Activated T-cell treated with anti-CD3 and anti-CD28 coated beads, Interleukin-2, amount 50 U/mL, for 24 hours (primary cell): ENCODE data around the gene ADCY7.

ENCODE experiments used
- DNase-seq: peaks from one replicate; pipeline ENCODE4 v3.0.0-alpha.2; 2020
- H3K27ac Mint-ChIP-seq: 2 replicates; pipeline ENCODE4 v1.8.0; 2020; ENCODE audit warnings: mild to moderate bottlenecking, mixed read lengths
- H3K27me3 Mint-ChIP-seq: 2 replicates; pipeline ENCODE4 v1.8.0; 2020; ENCODE audit warnings: mixed read lengths
- H3K36me3 Mint-ChIP-seq: 2 replicates; pipeline ENCODE4 v1.8.0; 2020; ENCODE audit warnings: low read depth, mixed read lengths
- H3K4me1 Mint-ChIP-seq: 2 replicates; pipeline ENCODE4 v1.8.0; 2020; ENCODE audit warnings: low read depth, mixed read lengths
- H3K4me3 Mint-ChIP-seq: 2 replicates; pipeline ENCODE4 v1.8.0; 2020; ENCODE audit warnings: mild to moderate bottlenecking, moderate library complexity, mixed read lengths
- H3K9me3 Mint-ChIP-seq: 2 replicates; pipeline ENCODE4 v1.8.0; 2020; ENCODE audit warnings: mixed read lengths

ADCY7 gene

GRCh38 chr16:50291719-50292565, 25.6 kb downstream of the ADCY7 start:
- DNase-seq, result no peak
- Mint-ChIP-seq H3K4me1 (peaks cover 10% of the 10 kb centered on the region), H3K36me3 (peaks cover 88% of the 10 kb centered on the region), H3K4me3 (no peak overlapping the region), H3K27me3 (no peaks in the 10 kb centered on the region), H3K9me3 (no peaks in the 10 kb centered on the region), H3K27ac (peak overlapping the region; percentile 79)

- H3K27ac Mint-ChIP-seq, result peak overlapping the region; percentile 64
- no peak overlapping the region for H3K4me3 Mint-ChIP-seq
- H3K4me1 Mint-ChIP-seq, result peaks cover 10% of the 10 kb centered on the region
- no peak for DNase-seq
- H3K9me3 Mint-ChIP-seq, result no peaks in the 10 kb centered on the region
- no peaks in the 10 kb centered on the region for H3K27me3 Mint-ChIP-seq
- peaks cover 92% of the 10 kb centered on the region for H3K36me3 Mint-ChIP-seq
Observed at GRCh38 chr16:50292566-50292948, 26.2 kb downstream of the ADCY7 start.

GRCh38 chr16:50293041-50293783, 26.9 kb downstream of the ADCY7 start:
- DNase-seq, result no peak
- Mint-ChIP-seq H3K27ac (peak overlapping the region; percentile 64), H3K4me1 (peaks cover 8% of the 10 kb centered on the region), H3K4me3 (no peak overlapping the region), H3K36me3 (peaks cover 90% of the 10 kb centered on the region), H3K9me3 (no peaks in the 10 kb centered on the region), H3K27me3 (no peaks in the 10 kb centered on the region)

DNA sequence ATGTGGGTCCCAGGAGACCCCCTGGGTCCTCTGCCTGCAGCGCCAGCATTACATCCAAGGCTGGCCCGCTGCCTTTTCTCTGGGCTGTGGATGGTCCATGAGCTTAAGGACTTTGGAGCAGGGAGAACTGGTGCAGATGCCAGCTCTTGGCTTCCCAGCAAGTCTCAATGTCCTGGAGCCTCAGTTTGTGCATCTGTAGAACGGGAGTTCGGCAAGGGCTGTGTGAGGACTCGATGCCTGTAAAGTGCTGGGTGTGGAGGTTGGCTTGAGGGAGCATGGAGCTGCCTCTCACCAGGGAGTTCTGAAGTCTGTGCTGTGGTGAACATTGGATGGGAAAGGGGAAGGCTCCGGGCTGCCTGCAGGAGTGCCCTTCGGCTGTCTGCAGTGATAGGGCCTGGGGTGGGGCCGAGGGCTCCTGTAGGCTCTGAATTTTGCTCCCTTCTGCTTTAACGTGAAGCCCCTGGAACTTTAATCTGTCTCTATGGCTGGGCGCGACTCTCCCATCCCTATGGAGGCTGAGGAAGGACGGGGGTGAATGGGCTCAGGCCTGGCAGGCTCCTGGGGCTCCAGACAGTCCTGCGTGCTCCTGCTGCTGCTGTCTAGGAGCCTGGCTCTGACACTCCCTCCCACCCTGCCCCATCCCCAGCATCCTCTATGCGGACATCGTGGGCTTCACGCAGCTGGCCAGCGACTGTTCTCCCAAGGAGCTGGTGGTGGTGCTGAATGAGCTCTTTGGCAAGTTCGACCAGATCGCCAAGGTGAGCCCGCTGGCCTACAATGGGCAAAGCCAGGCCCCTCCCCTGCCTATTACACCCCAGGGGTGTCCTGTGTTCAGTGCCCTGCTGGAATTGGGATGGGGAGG, 27.9 kb downstream of the ADCY7 start:
- no peak for DNase-seq
- Mint-ChIP-seq H3K27me3 (no peaks in the 10 kb centered on the region), H3K4me3 (no peak overlapping the region), H3K36me3 (peaks cover 86% of the 10 kb centered on the region), H3K9me3 (no peaks in the 10 kb centered on the region), H3K4me1 (peaks cover 3% of the 10 kb centered on the region), H3K27ac (peak overlapping the region; percentile 18)

- H3K27ac Mint-ChIP-seq, result no peak overlapping the region
- peaks cover 84% of the 10 kb centered on the region for H3K36me3 Mint-ChIP-seq
- no peaks in the 10 kb centered on the region for H3K9me3 Mint-ChIP-seq
- no peaks in the 10 kb centered on the region for H3K27me3 Mint-ChIP-seq
- H3K4me1 Mint-ChIP-seq, result peaks cover 2% of the 10 kb centered on the region
- no peak for DNase-seq
- H3K4me3 Mint-ChIP-seq, result no peak overlapping the region
Observed at GRCh38 chr16:50294955-50295354, 28.6 kb downstream of the ADCY7 start.

DNA sequence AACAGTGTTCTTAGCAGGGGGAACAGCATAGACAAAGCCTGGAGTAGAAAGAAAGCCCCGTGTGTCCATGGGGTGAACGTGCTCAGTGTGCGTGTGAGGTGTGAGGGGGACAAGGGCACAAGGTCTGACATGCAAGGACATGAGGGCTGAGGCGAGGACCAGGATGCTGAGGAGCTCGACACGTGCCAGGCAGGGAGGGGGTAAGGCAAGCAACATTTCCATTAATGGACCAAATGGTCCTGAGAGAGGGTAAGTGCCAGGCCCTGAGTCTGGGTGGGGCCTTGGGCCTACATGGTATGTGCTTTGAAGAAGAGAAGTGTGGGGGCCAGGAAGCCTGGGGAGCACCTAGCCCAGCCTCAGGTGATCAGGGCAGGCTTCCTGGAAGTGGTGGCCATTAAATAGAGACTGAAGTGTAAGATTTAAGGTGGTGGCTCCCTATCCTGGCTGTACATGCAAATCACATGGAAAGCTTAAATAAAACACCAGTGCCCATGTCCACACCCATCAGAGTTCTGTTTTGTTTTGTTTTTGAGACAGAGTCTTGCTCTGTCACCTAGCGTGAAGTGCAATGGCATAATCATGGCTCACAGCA, 29.3 kb downstream of the ADCY7 start:
- DNase-seq, result no peak
- H3K9me3 Mint-ChIP-seq, result no peaks in the 10 kb centered on the region
- H3K4me3 Mint-ChIP-seq, result no peak overlapping the region
- no peaks in the 10 kb centered on the region for H3K27me3 Mint-ChIP-seq
- peak overlapping the region; percentile 84 for H3K27ac Mint-ChIP-seq
- no peaks in the 10 kb centered on the region for H3K4me1 Mint-ChIP-seq
- peaks cover 82% of the 10 kb centered on the region for H3K36me3 Mint-ChIP-seq

DNA sequence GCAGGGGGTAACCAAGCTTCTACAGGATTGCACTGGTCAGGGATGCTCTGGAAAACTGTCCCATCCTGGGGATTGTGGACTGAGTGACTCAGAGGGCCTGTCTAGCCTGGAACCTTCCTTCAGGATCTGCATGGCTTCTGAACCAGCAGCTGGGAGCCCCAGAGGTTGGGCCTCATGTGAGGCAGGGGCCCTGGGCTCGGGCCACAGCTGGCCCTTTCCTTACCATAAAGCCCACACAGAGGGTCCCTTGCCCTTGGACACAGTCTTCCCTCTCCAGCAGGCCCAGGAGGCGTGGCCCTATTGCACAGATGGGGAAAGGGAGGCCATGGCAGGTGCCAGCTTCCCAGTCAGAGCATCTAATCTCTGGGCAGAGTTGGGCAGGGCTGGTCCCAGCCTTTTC, 30.5 kb downstream of the ADCY7 start:
- H3K36me3 Mint-ChIP-seq, result peaks cover 85% of the 10 kb centered on the region
- no peaks in the 10 kb centered on the region for H3K9me3 Mint-ChIP-seq
- no peaks in the 10 kb centered on the region for H3K27me3 Mint-ChIP-seq
- H3K27ac Mint-ChIP-seq, result no peak overlapping the region
- DNase-seq, result no peak
- no peaks in the 10 kb centered on the region for H3K4me1 Mint-ChIP-seq
- no peak overlapping the region for H3K4me3 Mint-ChIP-seq

GRCh38 chr16:50297301-50298074, 31.1 kb downstream of the ADCY7 start:
- no peaks in the 10 kb centered on the region for H3K27me3 Mint-ChIP-seq
- no peak overlapping the region for H3K4me3 Mint-ChIP-seq
- H3K4me1 Mint-ChIP-seq, result no peaks in the 10 kb centered on the region
- peaks cover 84% of the 10 kb centered on the region for H3K36me3 Mint-ChIP-seq
- peak overlapping the region; percentile 61 for H3K27ac Mint-ChIP-seq
- no peak for DNase-seq
- no peaks in the 10 kb centered on the region for H3K9me3 Mint-ChIP-seq

- Mint-ChIP-seq H3K27ac (peak overlapping the region; percentile 50), H3K36me3 (peaks cover 84% of the 10 kb centered on the region), H3K27me3 (no peaks in the 10 kb centered on the region), H3K4me3 (no peak overlapping the region), H3K4me1 (no peaks in the 10 kb centered on the region), H3K9me3 (no peaks in the 10 kb centered on the region)
- no peak for DNase-seq
Observed at GRCh38 chr16:50298075-50298460, 31.7 kb downstream of the ADCY7 start.

- peak overlapping the region; percentile 50 for H3K27ac Mint-ChIP-seq
- no peak overlapping the region for H3K4me3 Mint-ChIP-seq
- H3K9me3 Mint-ChIP-seq, result no peaks in the 10 kb centered on the region
- no peaks in the 10 kb centered on the region for H3K4me1 Mint-ChIP-seq
- no peaks in the 10 kb centered on the region for H3K27me3 Mint-ChIP-seq
- no peak for DNase-seq
- peaks cover 83% of the 10 kb centered on the region for H3K36me3 Mint-ChIP-seq
Observed at GRCh38 chr16:50298591-50299507, 32.5 kb downstream of the ADCY7 start.

DNA sequence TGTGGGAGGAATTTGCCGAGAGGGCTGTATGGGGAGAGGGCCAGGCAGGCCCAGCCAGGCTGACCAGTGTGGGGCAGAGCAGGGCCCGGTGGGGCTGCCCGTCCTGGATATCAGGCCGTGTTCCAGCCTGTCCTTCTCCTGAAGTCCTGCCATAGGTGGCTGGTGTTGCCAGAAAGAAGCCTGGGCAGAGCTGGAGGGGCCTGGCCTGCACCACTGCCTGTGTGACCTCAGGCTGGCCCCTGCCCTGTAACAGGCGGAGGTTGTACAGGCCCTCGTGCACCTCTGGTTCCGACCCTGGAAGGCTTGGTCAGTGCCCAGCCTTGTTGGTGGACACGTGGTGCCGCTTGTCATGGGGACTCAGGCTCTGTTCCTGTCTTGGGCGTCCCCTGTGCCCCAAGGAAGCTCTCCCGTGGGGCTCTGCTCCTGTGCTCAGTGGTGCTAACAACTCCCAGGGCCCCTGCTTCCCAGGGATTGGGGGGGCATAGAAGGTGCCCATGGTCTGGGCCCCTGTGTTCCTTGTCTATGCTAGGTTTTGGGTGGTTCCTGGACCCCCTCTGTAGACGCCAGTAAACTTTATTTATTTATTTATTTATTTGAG, 33.3 kb downstream of the ADCY7 start:
- Mint-ChIP-seq H3K4me1 (no peaks in the 10 kb centered on the region), H3K27me3 (no peaks in the 10 kb centered on the region), H3K27ac (no peak overlapping the region), H3K36me3 (peaks cover 81% of the 10 kb centered on the region), H3K9me3 (no peaks in the 10 kb centered on the region), H3K4me3 (no peak overlapping the region)
- DNase-seq, result no peak

DNA sequence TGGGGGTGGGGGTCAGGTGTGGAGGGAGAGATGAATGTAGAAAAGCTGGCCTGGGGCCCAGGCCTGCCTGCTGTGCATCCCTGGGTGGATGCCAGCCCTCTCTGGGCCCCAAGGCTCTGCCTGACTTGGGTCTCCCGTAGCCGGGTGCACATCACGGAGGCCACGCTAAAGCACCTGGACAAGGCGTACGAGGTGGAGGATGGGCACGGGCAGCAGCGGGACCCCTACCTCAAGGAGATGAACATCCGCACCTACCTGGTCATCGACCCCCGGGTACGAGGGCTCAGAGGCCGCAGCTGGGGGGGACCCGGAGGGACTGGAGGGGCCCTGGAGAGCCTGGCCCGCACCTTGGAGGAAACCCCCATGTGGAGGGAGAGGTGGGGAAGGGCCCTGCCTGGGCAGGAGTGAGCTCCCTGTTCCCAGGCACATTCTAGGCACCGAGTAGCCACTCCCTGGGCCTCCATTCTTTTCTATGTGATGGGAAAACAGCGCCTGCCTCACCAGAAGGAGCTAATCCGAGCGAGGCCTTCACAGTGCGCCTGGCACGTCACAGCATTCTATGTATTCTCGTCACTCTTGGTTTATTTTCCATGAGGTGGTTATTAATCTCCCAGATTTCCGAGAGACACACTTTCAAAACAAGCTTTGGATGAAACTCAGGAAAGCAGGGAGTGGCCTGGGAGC, 34.7 kb downstream of the ADCY7 start:
- H3K9me3 Mint-ChIP-seq, result no peaks in the 10 kb centered on the region
- no peaks in the 10 kb centered on the region for H3K4me1 Mint-ChIP-seq
- no peaks in the 10 kb centered on the region for H3K27me3 Mint-ChIP-seq
- no peak overlapping the region for H3K27ac Mint-ChIP-seq
- H3K36me3 Mint-ChIP-seq, result peaks cover 81% of the 10 kb centered on the region
- no peak for DNase-seq
- H3K4me3 Mint-ChIP-seq, result no peak overlapping the region
